Measurements from ENCODE around the gene SVBP. TPM values are rescaled to one million over a fixed set of nuclear protein-coding genes. Genes with fewer than 3 reads are reported as not detected.
A peak's percentile ranks its signal among the peaks of the same experiment; 100 is the strongest.
"Not testable (repeated sequence)": the region's sequence is repeated elsewhere in the genome, so short reads cannot be mapped to it uniquely, and the experiment has no call there.

Gene SVBP
- polyA plus RNA-seq, 5 donors: 66.7 to 76.4 (median 72.8) TPM

- no peak for DNase-seq
These were observed 28.0 kb upstream of the SVBP start for GRCh38 chr1:42845193-42845592.

- DNase-seq: no peak
These were observed 27.5 kb upstream of the SVBP start for GRCh38 chr1:42844592-42845140.

- no peak for DNase-seq
These were observed 24.4 kb upstream of the SVBP start for GRCh38 chr1:42841440-42842147.

GRCh38 chr1:42841010-42841409 lies 23.8 kb upstream of the SVBP start:
- no peak for DNase-seq

GRCh38 chr1:42838482-42839190 lies 21.4 kb upstream of the SVBP start:
- DNase-seq: no peak

- DNase-seq: no peak
These were observed 20.5 kb upstream of the SVBP start for GRCh38 chr1:42837709-42838108.

- peak in 1 of 2 donors; percentile 12 for DNase-seq
These were observed 18.2 kb upstream of the SVBP start for GRCh38 chr1:42835422-42835821.

GRCh38 chr1:42834803-42835202 lies 17.6 kb upstream of the SVBP start:
- no peak for DNase-seq

- no peak for DNase-seq
These were observed 16.8 kb upstream of the SVBP start for GRCh38 chr1:42833981-42834380.

- no peak for DNase-seq
These were observed 15.5 kb upstream of the SVBP start for GRCh38 chr1:42832641-42833240.

GRCh38 chr1:42831273-42831672 lies 14.1 kb upstream of the SVBP start:
- no peak for DNase-seq

GRCh38 chr1:42830631-42831030 lies 13.4 kb upstream of the SVBP start:
- DNase-seq: no peak

GRCh38 chr1:42825036-42825851 lies 8.0 kb upstream of the SVBP start:
- DNase-seq: no peak

GRCh38 chr1:42824481-42825035 lies 7.4 kb upstream of the SVBP start:
- DNase-seq: no peak

GRCh38 chr1:42822800-42823392 lies 5.7 kb upstream of the SVBP start:
- no peak for DNase-seq

- no peak for DNase-seq
These were observed 4.5 kb upstream of the SVBP start for GRCh38 chr1:42821690-42822089.

- no peak for DNase-seq
These were observed 3.6 kb upstream of the SVBP start for GRCh38 chr1:42820813-42821212.

- no peak for DNase-seq
These were observed 779 bp upstream of the SVBP start for GRCh38 chr1:42817976-42818375.

- no peak for DNase-seq
These were observed 207 bp upstream of the SVBP start for GRCh38 chr1:42817440-42817767.

- DNase-seq: peak; percentile 22 to 23
These were observed 1.1 kb downstream of the SVBP start for GRCh38 chr1:42815941-42816584.

GRCh38 chr1:42814815-42815214 lies 2.4 kb downstream of the SVBP start:
- not testable (repeated sequence) for DNase-seq

All from right lung (tissue), 5 donors.